Immature natural killer cell (primary cell): Measurements from ENCODE around the gene CASR. TPM values are rescaled to one million over a fixed set of nuclear protein-coding genes. Genes with fewer than 3 reads are reported as not detected.
"Not testable (repeated sequence)": the region's sequence is repeated elsewhere in the genome, so short reads cannot be mapped to it uniquely, and the experiment has no call there.

Source experiments
- DNase-seq, 3 donors: peaks; one replicate each; pipeline ENCODE4 v3.0.0; 2022; ENCODE audit warnings: mixed read lengths in 1 of 3
- H3K27ac Mint-ChIP-seq, 6 donors: one replicate each; pipeline ENCODE4 v1.8.0; 2020; ENCODE audit warnings: mixed read lengths in 6 of 6, mild to moderate bottlenecking in 5 of 6, inconsistent platforms in 4 of 6, moderate library complexity in 3 of 6
- H3K27me3 Mint-ChIP-seq, 3 donors: one replicate each; pipeline ENCODE4 v1.8.0; 2020 to 2021; ENCODE audit warnings: low read depth in 3 of 3, mild to moderate bottlenecking in 3 of 3, mixed read lengths in 3 of 3, moderate library complexity in 3 of 3, inconsistent platforms in 1 of 3
- H3K36me3 Mint-ChIP-seq, 3 donors: one replicate each; pipeline ENCODE4 v1.8.0; 2020; ENCODE audit warnings: mixed read lengths in 3 of 3, inconsistent platforms in 2 of 3, mild to moderate bottlenecking in 2 of 3
- H3K4me1 Mint-ChIP-seq, 2 donors: one replicate each; pipeline ENCODE4 v1.8.0; 2020; ENCODE audit warnings: inconsistent platforms in 2 of 2, mild to moderate bottlenecking in 2 of 2, mixed read lengths in 2 of 2, moderate library complexity in 1 of 2
- H3K4me3 Mint-ChIP-seq, 5 donors: one replicate each; pipeline ENCODE4 v1.8.0; 2020; ENCODE audit warnings: mild to moderate bottlenecking in 5 of 5, mixed read lengths in 5 of 5, inconsistent platforms in 3 of 5, moderate library complexity in 3 of 5
- H3K9me3 Mint-ChIP-seq, 6 donors: one replicate each; pipeline ENCODE4 v1.8.0; 2020; ENCODE audit warnings: mild to moderate bottlenecking in 6 of 6, mixed read lengths in 6 of 6, inconsistent platforms in 4 of 6, moderate library complexity in 3 of 6
- polyA plus RNA-seq, 3 donors: library from polyadenylated mRNA; unstranded; fragments of 300-500 nt; fragmentation: Illumina TruSeq; gene quantifications; one replicate each; pipeline ENCODE4 v1.2.3, GENCODE V29; 2021

The CASR gene
- polyA plus RNA-seq, 3 donors from 2014 or later: not detected

GRCh38 chr3:122189357-122189756 lies 5.9 kb downstream of the CASR start:
- no peak overlapping the region for H3K4me3 Mint-ChIP-seq
- H3K27ac Mint-ChIP-seq: no peak overlapping the region
- H3K36me3 Mint-ChIP-seq: no peaks in the 10 kb centered on the region
- DNase-seq: no peak
- H3K9me3 Mint-ChIP-seq: peaks cover 0 to 2% (median 0%) of the 10 kb centered on the region in 6 donors
- no peaks in the 10 kb centered on the region for H3K4me1 Mint-ChIP-seq
- peaks cover 5 to 29% (median 10%) of the 10 kb centered on the region in 3 donors for H3K27me3 Mint-ChIP-seq

GRCh38 chr3:122190525-122190924 lies 7.1 kb downstream of the CASR start:
- Mint-ChIP-seq H3K27me3 (peaks cover 3 to 22% (median 7%) of the 10 kb centered on the region in 3 donors), H3K27ac (no peak overlapping the region), H3K36me3 (no peaks in the 10 kb centered on the region), H3K4me3 (no peak overlapping the region), H3K4me1 (no peaks in the 10 kb centered on the region), H3K9me3 (peaks cover 0 to 2% (median 0%) of the 10 kb centered on the region in 6 donors)
- no peak for DNase-seq

GRCh38 chr3:122198966-122199365 lies 15.5 kb downstream of the CASR start:
- Mint-ChIP-seq H3K36me3 (no peaks in the 10 kb centered on the region), H3K27ac (no peak overlapping the region), H3K4me3 (no peak overlapping the region), H3K9me3 (no peaks in the 10 kb centered on the region), H3K4me1 (peaks cover 0 to 2% of the 10 kb centered on the region in 2 donors), H3K27me3 (peaks cover 0 to 4% (median 2%) of the 10 kb centered on the region in 3 donors)
- no peak for DNase-seq

GRCh38 chr3:122199552-122199951 lies 16.1 kb downstream of the CASR start:
- Mint-ChIP-seq H3K4me1 (peaks cover 0 to 2% of the 10 kb centered on the region in 2 donors), H3K4me3 (no peak overlapping the region), H3K9me3 (no peaks in the 10 kb centered on the region), H3K27me3 (peaks cover 0 to 4% (median 2%) of the 10 kb centered on the region in 3 donors), H3K36me3 (no peaks in the 10 kb centered on the region), H3K27ac (no peak overlapping the region)
- no peak for DNase-seq

GRCh38 chr3:122200661-122201060 lies 17.2 kb downstream of the CASR start:
- Mint-ChIP-seq H3K27ac (no peak overlapping the region), H3K4me3 (no peak overlapping the region), H3K9me3 (no peaks in the 10 kb centered on the region), H3K4me1 (peaks cover 0 to 2% of the 10 kb centered on the region in 2 donors), H3K27me3 (peaks cover 0 to 4% (median 2%) of the 10 kb centered on the region in 3 donors), H3K36me3 (no peaks in the 10 kb centered on the region)
- DNase-seq: no peak

GRCh38 chr3:122201476-122201875 lies 18.0 kb downstream of the CASR start:
- H3K27ac Mint-ChIP-seq, H3K4me1 Mint-ChIP-seq, H3K9me3 Mint-ChIP-seq, DNase-seq, H3K36me3 Mint-ChIP-seq, H3K4me3 Mint-ChIP-seq, H3K27me3 Mint-ChIP-seq: not testable (repeated sequence)

- no peaks in the 10 kb centered on the region for H3K4me1 Mint-ChIP-seq
- H3K27me3 Mint-ChIP-seq: peaks cover 0 to 3% (median 0%) of the 10 kb centered on the region in 3 donors
- H3K36me3 Mint-ChIP-seq: no peaks in the 10 kb centered on the region
- no peak overlapping the region for H3K4me3 Mint-ChIP-seq
- no peaks in the 10 kb centered on the region for H3K9me3 Mint-ChIP-seq
- DNase-seq: no peak
- H3K27ac Mint-ChIP-seq: no peak overlapping the region
Measured at GRCh38 chr3:122208579-122208978, 25.1 kb downstream of the CASR start.

GRCh38 chr3:122213650-122214049 lies 30.2 kb downstream of the CASR start:
- no peak overlapping the region for H3K27ac Mint-ChIP-seq
- H3K4me3 Mint-ChIP-seq: no peak overlapping the region
- H3K9me3 Mint-ChIP-seq: peaks cover 0 to under 1% (median 0%) of the 10 kb centered on the region in 6 donors
- peaks cover 0 to under 1% (median 0%) of the 10 kb centered on the region in 3 donors for H3K36me3 Mint-ChIP-seq
- H3K4me1 Mint-ChIP-seq: no peaks in the 10 kb centered on the region
- H3K27me3 Mint-ChIP-seq: peaks cover 0 to 6% (median 3%) of the 10 kb centered on the region in 3 donors
- no peak for DNase-seq

- Mint-ChIP-seq H3K9me3 (peaks cover 0 to 2% (median 0%) of the 10 kb centered on the region in 6 donors), H3K4me1 (no peaks in the 10 kb centered on the region), H3K27ac (no peak overlapping the region), H3K4me3 (no peak overlapping the region), H3K36me3 (peaks cover 0 to 4% (median 0%) of the 10 kb centered on the region in 3 donors), H3K27me3 (peaks cover 0 to 9% (median 3%) of the 10 kb centered on the region in 3 donors)
- no peak for DNase-seq
Measured at GRCh38 chr3:122214711-122215110, 31.2 kb downstream of the CASR start.

- H3K27me3 Mint-ChIP-seq: peaks cover 2 to 9% (median 3%) of the 10 kb centered on the region in 3 donors
- H3K27ac Mint-ChIP-seq: no peak overlapping the region
- DNase-seq: no peak
- peaks cover 0 to 4% (median 0%) of the 10 kb centered on the region in 6 donors for H3K9me3 Mint-ChIP-seq
- no peaks in the 10 kb centered on the region for H3K4me1 Mint-ChIP-seq
- H3K4me3 Mint-ChIP-seq: no peak overlapping the region
- peaks cover 0 to 4% (median 0%) of the 10 kb centered on the region in 3 donors for H3K36me3 Mint-ChIP-seq
Measured at GRCh38 chr3:122215592-122216298, 32.3 kb downstream of the CASR start.

- H3K4me1 Mint-ChIP-seq: no peaks in the 10 kb centered on the region
- H3K27ac Mint-ChIP-seq: no peak overlapping the region
- H3K9me3 Mint-ChIP-seq: peaks cover 0 to 9% (median 0%) of the 10 kb centered on the region in 6 donors
- peaks cover 0 to 4% (median 0%) of the 10 kb centered on the region in 3 donors for H3K36me3 Mint-ChIP-seq
- H3K4me3 Mint-ChIP-seq: no peak overlapping the region
- DNase-seq: no peak
- peaks cover 3 to 9% (median 7%) of the 10 kb centered on the region in 3 donors for H3K27me3 Mint-ChIP-seq
Measured at GRCh38 chr3:122217901-122218300, 34.4 kb downstream of the CASR start.

- no peak overlapping the region for H3K4me3 Mint-ChIP-seq
- peaks cover 0 to 9% (median 0%) of the 10 kb centered on the region in 6 donors for H3K9me3 Mint-ChIP-seq
- H3K27me3 Mint-ChIP-seq: peaks cover 5 to 9% (median 8%) of the 10 kb centered on the region in 3 donors
- no peak overlapping the region for H3K27ac Mint-ChIP-seq
- peaks cover 0 to 4% (median 0%) of the 10 kb centered on the region in 3 donors for H3K36me3 Mint-ChIP-seq
- no peak for DNase-seq
- H3K4me1 Mint-ChIP-seq: no peaks in the 10 kb centered on the region
Measured at GRCh38 chr3:122219242-122219872, 35.9 kb downstream of the CASR start.

- Mint-ChIP-seq H3K27me3 (peaks cover 2% of the 10 kb centered on the region in 3 donors), H3K4me3 (no peak overlapping the region), H3K4me1 (peaks cover under 1 to 3% of the 10 kb centered on the region in 2 donors), H3K27ac (no peak overlapping the region), H3K36me3 (no peaks in the 10 kb centered on the region), H3K9me3 (peaks cover 0 to 3% (median 0%) of the 10 kb centered on the region in 6 donors)
- no peak for DNase-seq
Measured at GRCh38 chr3:122227036-122227781, 43.7 kb downstream of the CASR start.

GRCh38 chr3:122230174-122230573 lies 46.7 kb downstream of the CASR start:
- peaks cover 16 to 21% of the 10 kb centered on the region in 2 donors for H3K4me1 Mint-ChIP-seq
- no peak overlapping the region for H3K27ac Mint-ChIP-seq
- H3K27me3 Mint-ChIP-seq: peaks cover 0 to 2% (median 2%) of the 10 kb centered on the region in 3 donors
- no peak overlapping the region for H3K4me3 Mint-ChIP-seq
- no peaks in the 10 kb centered on the region for H3K9me3 Mint-ChIP-seq
- no peaks in the 10 kb centered on the region for H3K36me3 Mint-ChIP-seq
- DNase-seq: no peak
